HG02943 (cell line): ENCODE measurements around the gene UMAD1.
"Not testable (repeated sequence)": the region's sequence is repeated elsewhere in the genome, so short reads cannot be mapped to it uniquely, and the experiment has no call there.

Experiments used
- ATAC-seq: cut with Tn5 transposase; IDR thresholded peaks from one replicate; pipeline ENCODE4 v1.9.1; 2021; ENCODE audit warnings: mild to moderate bottlenecking, low read depth, moderate library complexity; ENCODE audit not compliant: unreplicated experiment

UMAD1 gene

DNA sequence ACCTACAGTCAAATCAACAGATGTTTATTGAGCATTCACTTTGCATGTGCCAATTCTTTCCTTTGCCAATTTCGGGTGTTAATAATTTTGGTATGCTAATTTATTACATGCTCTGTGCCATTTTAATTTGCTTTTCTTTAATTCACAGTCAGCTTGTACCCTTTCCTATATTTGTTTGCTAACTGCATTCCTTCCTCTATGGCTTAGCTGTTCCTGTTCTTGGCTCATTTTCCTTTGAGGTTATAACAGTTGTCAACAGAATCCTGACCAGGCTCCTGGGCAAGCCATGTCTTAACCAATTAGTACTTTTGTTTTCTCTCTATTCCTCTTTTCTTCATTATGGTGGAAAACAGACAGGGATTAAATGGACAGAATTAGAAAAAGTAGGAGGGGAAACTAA, 151.5 kb downstream of the UMAD1 start:
- no peak for ATAC-seq

DNA sequence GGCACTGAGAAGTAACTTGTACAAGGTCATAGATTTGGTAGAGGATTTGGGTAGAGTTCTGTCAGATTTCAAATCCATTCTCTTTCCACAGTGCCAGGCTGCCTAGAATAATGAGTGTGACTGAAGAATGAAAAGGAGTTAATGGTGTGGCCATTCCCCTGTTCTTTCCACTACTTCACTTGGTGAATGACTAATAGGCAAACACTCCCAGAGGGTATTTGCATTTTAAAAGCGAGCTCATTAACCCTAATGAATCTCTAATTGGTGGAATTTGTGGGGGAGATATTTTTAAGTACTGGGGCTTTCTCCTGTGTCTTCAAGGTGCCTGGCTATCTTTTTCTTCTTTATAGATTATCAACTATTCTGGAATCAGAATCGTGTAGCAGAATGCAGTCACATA, 152.7 kb downstream of the UMAD1 start:
- no peak for ATAC-seq

DNA sequence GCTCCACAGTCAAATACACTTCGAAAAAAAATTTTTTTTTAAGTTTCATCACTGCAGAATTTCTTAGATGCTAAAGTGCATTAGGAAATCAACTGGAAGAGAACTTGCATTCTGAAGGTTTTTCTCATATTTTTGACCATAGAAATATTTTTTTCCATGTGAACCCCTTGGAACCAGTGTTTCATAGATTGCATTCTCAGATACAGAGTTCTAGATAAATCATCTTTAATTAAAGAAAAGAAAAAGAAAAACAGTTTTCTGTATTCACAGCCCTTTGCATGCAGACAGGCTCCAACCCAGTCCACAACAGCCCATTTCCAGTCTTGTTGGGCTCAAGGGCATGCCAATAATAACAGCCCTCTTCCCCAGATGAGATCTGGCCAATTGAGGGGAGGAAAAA, 153.4 kb downstream of the UMAD1 start:
- ATAC-seq, result no peak

- no peak for ATAC-seq
Observed at GRCh38 chr7:7795203-7795602, 154.7 kb downstream of the UMAD1 start.

- ATAC-seq, result no peak
Observed at GRCh38 chr7:7795630-7796121, 155.1 kb downstream of the UMAD1 start.

DNA sequence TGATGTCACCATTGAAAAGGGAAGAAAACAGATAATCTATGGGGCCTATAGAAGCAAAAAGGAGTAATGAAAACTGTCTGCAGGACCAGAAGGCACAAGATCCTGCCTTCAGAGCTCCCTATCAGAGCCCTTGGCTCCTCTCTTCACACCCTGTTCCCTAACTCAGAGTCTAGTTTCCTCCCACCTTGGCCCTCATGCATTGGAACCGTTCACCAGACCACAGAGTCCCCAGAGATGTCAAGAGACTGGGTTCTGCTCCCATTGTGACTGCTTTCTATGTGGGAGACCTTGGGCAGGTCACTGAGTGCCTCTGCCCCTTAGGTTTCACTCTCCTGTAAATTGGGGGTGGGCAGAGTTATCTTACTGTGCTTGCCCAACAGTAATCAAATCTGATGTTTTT, 158.0 kb downstream of the UMAD1 start:
- ATAC-seq, result no peak

GRCh38 chr7:7799138-7799537, 158.6 kb downstream of the UMAD1 start:
- ATAC-seq, result no peak

DNA sequence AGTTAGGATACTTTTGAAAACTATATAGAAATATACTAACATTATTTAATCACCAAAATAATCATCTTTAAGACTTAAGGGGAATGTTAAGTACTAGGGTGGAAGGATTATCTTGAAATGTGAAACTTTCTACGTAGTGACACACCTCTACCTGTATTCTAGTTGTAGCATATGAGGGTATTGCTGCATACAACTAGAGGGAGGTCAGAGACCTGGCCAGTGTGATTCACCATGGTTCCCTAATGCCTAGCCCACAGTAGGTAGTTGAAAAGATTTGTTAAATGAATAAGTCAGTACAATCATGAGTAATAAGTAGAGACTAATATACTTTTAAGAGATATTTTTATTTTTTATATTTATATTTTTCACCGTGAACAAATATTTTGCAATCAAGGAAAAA, 162.0 kb downstream of the UMAD1 start:
- no peak for ATAC-seq

GRCh38 chr7:7803715-7804178, 163.2 kb downstream of the UMAD1 start:
- ATAC-seq, result peak; percentile 63

GRCh38 chr7:7804822-7805221, 164.3 kb downstream of the UMAD1 start:
- ATAC-seq, result not testable (repeated sequence)

DNA sequence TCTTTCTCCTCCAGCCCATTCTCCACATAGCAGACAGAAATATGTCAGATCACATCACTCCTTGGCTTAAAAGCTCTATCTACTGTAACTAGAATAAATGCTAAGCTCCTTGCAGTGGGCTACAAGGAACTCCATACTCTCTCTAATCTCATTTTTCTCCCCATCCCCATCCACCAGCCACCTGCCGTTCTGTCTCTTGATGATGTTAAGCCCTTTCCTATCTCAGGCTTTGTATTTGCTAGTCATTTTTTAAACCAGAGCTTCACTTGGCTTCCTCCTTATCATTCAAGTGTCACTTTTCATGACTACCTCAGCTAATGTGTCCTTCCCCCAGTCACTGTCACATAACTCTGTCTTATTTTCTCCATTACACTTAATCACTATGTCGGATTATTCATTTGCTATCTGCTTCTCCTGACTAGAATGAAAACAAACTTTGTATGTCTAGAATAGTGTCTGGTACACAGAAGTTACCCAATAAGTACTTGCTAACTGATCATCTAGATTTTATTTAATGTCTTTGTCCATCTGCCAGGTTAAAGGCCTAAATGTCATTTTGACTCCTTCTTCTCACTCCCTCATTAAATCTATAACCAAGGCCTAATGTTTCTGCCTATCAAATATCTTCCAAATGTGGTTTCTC, 165.1 kb downstream of the UMAD1 start:
- no peak for ATAC-seq

DNA sequence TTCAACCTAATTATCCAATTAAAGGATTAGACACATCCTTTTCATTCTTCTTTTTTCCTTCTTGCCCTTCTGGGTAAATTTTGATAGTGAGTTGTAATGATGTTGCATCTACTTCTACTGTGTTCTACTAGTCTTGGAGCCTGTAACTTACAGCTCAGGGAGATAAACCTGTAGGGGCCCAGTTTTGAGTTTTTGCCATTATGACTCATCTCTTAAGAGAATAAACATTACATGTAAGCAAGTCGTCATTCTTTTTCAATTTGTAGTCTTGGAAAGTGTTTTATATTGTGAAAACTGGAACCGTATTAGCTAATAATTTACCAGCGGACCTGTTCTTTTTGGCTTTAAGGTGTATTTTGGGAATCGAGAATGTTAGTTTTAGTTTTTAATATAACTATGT, 167.6 kb downstream of the UMAD1 start:
- no peak for ATAC-seq

DNA sequence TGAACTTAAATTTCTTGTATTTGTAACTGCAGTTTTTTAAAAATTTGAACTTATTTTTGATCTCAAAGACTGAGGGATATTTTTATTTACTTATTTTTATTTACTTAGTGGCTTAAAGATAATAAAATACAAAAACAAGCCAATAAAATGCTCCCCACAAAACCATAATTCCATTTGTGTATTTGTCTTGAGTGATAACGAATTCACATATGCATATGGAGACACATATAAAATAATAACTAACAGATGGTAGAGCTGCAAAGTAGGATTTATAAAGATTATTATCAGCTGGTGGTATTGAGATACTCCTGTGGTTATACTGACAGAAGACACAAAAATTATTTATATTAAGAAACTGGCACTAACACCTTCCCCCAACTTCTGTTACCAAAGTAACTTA, 168.1 kb downstream of the UMAD1 start:
- no peak for ATAC-seq

DNA sequence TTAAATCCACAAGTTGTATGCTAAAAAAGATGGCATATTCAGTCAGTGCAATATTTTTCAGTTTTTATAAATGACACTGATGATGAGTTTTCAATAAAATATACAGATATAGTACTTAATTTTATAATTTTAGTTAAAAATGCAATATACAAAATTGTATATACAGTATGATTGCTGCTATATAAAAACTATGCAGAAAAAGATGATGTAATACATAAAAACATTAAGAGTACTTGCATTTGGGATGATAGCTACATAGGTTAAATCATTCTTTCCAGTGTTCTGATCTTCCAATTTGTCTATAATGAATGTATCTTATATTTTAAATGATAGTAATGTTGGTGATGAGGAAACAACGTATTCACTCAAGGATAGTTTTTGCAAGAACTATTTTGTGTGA, 169.8 kb downstream of the UMAD1 start:
- ATAC-seq, result no peak

DNA sequence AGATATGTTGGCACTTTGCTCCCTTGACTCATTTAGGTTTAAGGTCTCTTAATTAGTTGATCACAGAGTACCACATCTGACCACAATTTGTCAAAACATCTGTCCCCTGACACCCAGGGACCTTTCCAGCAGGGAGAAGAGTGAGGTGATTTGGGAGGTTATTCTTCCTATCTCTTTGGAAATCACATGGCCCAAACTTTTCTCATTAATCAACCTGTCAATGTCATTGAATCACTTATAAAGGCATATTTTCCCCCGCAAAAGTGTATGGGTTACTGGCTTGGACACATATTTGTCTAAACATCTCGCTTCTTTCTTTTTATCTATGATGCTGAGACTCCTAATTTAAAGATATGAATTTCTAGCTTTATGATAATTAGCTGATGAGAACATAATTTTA, 170.3 kb downstream of the UMAD1 start:
- no peak for ATAC-seq

DNA sequence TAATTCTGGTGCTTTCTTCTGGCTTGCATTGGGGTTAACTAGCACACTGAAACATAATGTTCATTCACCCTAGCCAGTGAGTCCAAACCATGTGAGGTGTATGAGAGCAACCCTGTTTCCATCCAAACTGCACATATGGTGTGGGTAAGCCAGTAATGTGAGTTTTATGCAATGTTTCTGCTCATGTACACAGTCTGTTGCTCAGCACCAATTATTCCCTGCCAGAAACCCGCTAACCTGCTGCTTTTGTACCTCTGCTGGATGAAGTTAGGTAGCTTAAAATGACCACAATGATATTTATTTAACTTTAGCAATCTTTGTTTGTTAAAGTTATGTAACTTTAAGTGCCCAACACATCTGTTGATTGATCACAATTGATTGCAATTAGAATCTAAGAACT, 171.6 kb downstream of the UMAD1 start:
- ATAC-seq, result no peak

DNA sequence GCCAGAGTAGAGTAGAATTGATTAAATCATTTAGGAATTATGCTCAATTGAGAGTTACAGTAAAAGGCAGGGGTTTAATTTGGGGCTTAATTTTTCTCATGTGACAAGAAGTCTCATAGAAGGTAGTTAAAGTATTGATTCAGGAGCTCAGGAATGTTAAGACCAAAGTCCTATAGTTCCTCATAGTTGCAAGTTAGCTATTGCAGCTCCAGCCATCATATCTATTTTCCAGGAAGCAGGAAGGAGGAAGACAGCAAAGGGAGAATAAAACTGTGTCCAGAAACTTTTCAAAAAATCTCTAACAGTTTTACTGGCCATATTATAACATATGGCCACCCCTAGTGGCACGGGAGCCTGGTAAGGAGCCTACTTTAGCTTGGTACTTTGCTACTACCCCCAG, 174.8 kb downstream of the UMAD1 start:
- ATAC-seq, result no peak

GRCh38 chr7:7816084-7816483, 175.5 kb downstream of the UMAD1 start:
- peak; percentile 44 for ATAC-seq

GRCh38 chr7:7816816-7817536, 176.4 kb downstream of the UMAD1 start:
- ATAC-seq, result no peak

GRCh38 chr7:7817748-7818147, 177.2 kb downstream of the UMAD1 start:
- ATAC-seq, result no peak

- ATAC-seq, result not testable (repeated sequence)
Observed at GRCh38 chr7:7818179-7818578, 177.6 kb downstream of the UMAD1 start.
